Measurements from ENCODE around the gene LSM12.

LSM12 gene

GRCh38 chr17:44108440-44109311 lies 42.2 kb upstream of the LSM12 start:
- no peaks in the 10 kb centered on the region for H3K36me3 ChIP-seq (ENCODE audit: insufficient read depth, low read length)
- H3K4me3 ChIP-seq (ENCODE audit: low read depth in 1 of 2, low read length in 2 of 2): no peak overlapping the region
- H3K79me2 ChIP-seq (ENCODE audit: insufficient read depth, low read length): no peaks in the 10 kb centered on the region
- peaks cover 9% of the 10 kb centered on the region for H3K4me1 ChIP-seq (ENCODE audit: insufficient read depth, low read length)
- H3K27me3 ChIP-seq (ENCODE audit: insufficient read depth, low read length, poor library complexity): no peaks in the 10 kb centered on the region
- H3K9me3 ChIP-seq (ENCODE audit: insufficient read depth, low read length, severe bottlenecking): no peaks in the 10 kb centered on the region
- no peak overlapping the region for H2AFZ ChIP-seq (ENCODE audit: low read depth, low read length)
- H3K27ac ChIP-seq (ENCODE audit: low read length): no peak overlapping the region
- ATAC-seq (ENCODE audit: insufficient read depth, low read depth) (no peak), DNase-seq (no peak)
- no peak overlapping the region for H3K4me2 ChIP-seq (ENCODE audit: insufficient read depth, low read length)
- TF ChIP-seq EZH2 (IDR thresholded peaks at IDR 0.05; ENCODE audit: borderline replicate concordance, low read depth, low read length, severe bottlenecking) (no peak), CTCF (IDR thresholded peaks at IDR 0.05; ENCODE audit: borderline replicate concordance, extremely low read depth, low read length, poor library complexity, severe bottlenecking) (no peak)
- no peak overlapping the region for H3K9ac ChIP-seq (ENCODE audit: low read depth, low read length)
- H4K20me1 ChIP-seq (ENCODE audit: insufficient read depth, low read length): peaks cover 34% of the 10 kb centered on the region

GRCh38 chr17:44106801-44107200 lies 40.3 kb upstream of the LSM12 start:
- Histone ChIP-seq H3K27me3 (ENCODE audit: insufficient read depth, low read length, poor library complexity) (no peaks in the 10 kb centered on the region), H3K79me2 (ENCODE audit: insufficient read depth, low read length) (no peaks in the 10 kb centered on the region), H3K9ac (ENCODE audit: low read depth, low read length) (no peak overlapping the region), H3K4me3 (ENCODE audit: low read depth in 1 of 2, low read length in 2 of 2) (no peak overlapping the region), H3K4me2 (ENCODE audit: insufficient read depth, low read length) (no peak overlapping the region), H3K36me3 (ENCODE audit: insufficient read depth, low read length) (no peaks in the 10 kb centered on the region), H2AFZ (ENCODE audit: low read depth, low read length) (no peak overlapping the region), H4K20me1 (ENCODE audit: insufficient read depth, low read length) (peaks cover 21% of the 10 kb centered on the region), H3K4me1 (ENCODE audit: insufficient read depth, low read length) (peaks cover 9% of the 10 kb centered on the region), H3K27ac (ENCODE audit: low read length) (no peak overlapping the region), H3K9me3 (ENCODE audit: insufficient read depth, low read length, severe bottlenecking) (no peaks in the 10 kb centered on the region)
- ATAC-seq (ENCODE audit: insufficient read depth, low read depth) (no peak), DNase-seq (no peak)
- TF ChIP-seq EZH2 (IDR thresholded peaks at IDR 0.05; ENCODE audit: borderline replicate concordance, low read depth, low read length, severe bottlenecking): no peak
- no peak for TF ChIP-seq CTCF (IDR thresholded peaks at IDR 0.05; ENCODE audit: borderline replicate concordance, extremely low read depth, low read length, poor library complexity, severe bottlenecking)

DNA sequence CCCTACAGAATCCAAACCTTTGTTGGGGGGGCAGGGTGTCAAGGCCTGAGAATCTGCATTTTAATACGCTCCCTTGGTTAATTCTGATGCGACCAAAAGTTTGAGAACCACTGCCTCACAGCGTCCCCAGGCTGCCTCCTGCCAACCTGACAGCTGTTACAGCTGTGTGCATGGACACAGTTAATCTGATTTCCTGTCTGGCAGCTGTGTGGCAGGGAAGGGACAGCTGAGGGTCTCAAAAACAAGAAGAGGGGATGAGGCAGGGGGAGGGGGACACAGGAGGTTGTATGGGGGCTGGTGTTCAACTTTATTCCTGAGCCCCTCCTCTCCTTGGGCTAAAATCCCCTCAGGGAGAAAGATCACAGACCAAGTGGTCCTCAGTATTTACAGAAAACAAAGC lies 39.5 kb upstream of the LSM12 start:
- DNase-seq (no peak), ATAC-seq (ENCODE audit: insufficient read depth, low read depth) (no peak)
- H3K27me3 ChIP-seq (ENCODE audit: insufficient read depth, low read length, poor library complexity): no peaks in the 10 kb centered on the region
- H3K9me3 ChIP-seq (ENCODE audit: insufficient read depth, low read length, severe bottlenecking): no peaks in the 10 kb centered on the region
- H3K27ac ChIP-seq (ENCODE audit: low read length): no peak overlapping the region
- no peak for TF ChIP-seq CTCF (IDR thresholded peaks at IDR 0.05; ENCODE audit: borderline replicate concordance, extremely low read depth, low read length, poor library complexity, severe bottlenecking)
- no peak for TF ChIP-seq EZH2 (IDR thresholded peaks at IDR 0.05; ENCODE audit: borderline replicate concordance, low read depth, low read length, severe bottlenecking)
- no peak overlapping the region for H3K9ac ChIP-seq (ENCODE audit: low read depth, low read length)
- H4K20me1 ChIP-seq (ENCODE audit: insufficient read depth, low read length): peaks cover 14% of the 10 kb centered on the region
- H2AFZ ChIP-seq (ENCODE audit: low read depth, low read length): no peak overlapping the region
- H3K36me3 ChIP-seq (ENCODE audit: insufficient read depth, low read length): no peaks in the 10 kb centered on the region
- H3K4me3 ChIP-seq (ENCODE audit: low read depth in 1 of 2, low read length in 2 of 2): no peak overlapping the region
- no peak overlapping the region for H3K4me2 ChIP-seq (ENCODE audit: insufficient read depth, low read length)
- peaks cover 8% of the 10 kb centered on the region for H3K4me1 ChIP-seq (ENCODE audit: insufficient read depth, low read length)
- no peaks in the 10 kb centered on the region for H3K79me2 ChIP-seq (ENCODE audit: insufficient read depth, low read length)

All from DND-41 (cell line).